A673 (cell line): Measurements from ENCODE around the gene THBS1.

Source experiments
- EZH2 ChIP-seq: fragments of 200-600 bp; sonication (generic); IDR thresholded peaks from 2 replicates; pipeline ENCODE4 v1.6.1; 2017; ENCODE audit warnings: borderline replicate concordance, low read depth, mild to moderate bottlenecking, mixed read lengths, antibody characterized with exemption, low read length; ENCODE audit not compliant: poor library complexity, severe bottlenecking
- TF ChIP-seq, protein P1 (sequence below): fragments of 300-800, 200-600 bp; sonication (generic); conservative IDR thresholded peaks from 2 replicates; pipeline ENCODE4 v1.5.1; 2017; ENCODE audit warnings: low read depth, mild to moderate bottlenecking, antibody characterized with exemption, low read length, moderate library complexity, mixed read lengths

DNA sequence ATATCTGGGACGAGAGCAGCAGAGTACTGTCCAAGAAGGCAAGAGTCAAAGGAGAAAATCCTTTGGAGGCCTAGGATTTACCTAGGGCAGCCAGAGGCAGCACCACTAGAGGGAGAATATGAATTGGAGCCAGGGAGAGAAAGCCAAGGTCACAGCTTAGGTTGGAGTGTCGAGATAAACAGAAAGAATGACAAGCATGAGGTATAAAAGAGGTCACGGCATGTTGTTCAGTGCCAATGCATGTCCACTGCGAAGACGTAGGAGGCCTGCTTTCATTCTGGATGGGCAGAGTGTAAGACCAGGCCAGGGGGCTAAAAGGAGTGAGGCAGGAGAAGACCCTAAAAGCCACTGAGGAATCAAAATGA is 47.2 kb downstream of the THBS1 start:
- TF ChIP-seq, protein P1, sequence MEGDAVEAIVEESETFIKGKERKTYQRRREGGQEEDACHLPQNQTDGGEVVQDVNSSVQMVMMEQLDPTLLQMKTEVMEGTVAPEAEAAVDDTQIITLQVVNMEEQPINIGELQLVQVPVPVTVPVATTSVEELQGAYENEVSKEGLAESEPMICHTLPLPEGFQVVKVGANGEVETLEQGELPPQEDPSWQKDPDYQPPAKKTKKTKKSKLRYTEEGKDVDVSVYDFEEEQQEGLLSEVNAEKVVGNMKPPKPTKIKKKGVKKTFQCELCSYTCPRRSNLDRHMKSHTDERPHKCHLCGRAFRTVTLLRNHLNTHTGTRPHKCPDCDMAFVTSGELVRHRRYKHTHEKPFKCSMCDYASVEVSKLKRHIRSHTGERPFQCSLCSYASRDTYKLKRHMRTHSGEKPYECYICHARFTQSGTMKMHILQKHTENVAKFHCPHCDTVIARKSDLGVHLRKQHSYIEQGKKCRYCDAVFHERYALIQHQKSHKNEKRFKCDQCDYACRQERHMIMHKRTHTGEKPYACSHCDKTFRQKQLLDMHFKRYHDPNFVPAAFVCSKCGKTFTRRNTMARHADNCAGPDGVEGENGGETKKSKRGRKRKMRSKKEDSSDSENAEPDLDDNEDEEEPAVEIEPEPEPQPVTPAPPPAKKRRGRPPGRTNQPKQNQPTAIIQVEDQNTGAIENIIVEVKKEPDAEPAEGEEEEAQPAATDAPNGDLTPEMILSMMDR = no peak
- TF ChIP-seq EZH2 = no peak
